NCI-H2081 treated with DMSO at 0.1 percent for 48 hours (cell line): ENCODE results near the gene VSIR.

Experiments used
- DNase-seq: peaks from one replicate; lab custom pipeline; 2025; lab: John Stamatoyannopoulos, UW

VSIR gene

DNA sequence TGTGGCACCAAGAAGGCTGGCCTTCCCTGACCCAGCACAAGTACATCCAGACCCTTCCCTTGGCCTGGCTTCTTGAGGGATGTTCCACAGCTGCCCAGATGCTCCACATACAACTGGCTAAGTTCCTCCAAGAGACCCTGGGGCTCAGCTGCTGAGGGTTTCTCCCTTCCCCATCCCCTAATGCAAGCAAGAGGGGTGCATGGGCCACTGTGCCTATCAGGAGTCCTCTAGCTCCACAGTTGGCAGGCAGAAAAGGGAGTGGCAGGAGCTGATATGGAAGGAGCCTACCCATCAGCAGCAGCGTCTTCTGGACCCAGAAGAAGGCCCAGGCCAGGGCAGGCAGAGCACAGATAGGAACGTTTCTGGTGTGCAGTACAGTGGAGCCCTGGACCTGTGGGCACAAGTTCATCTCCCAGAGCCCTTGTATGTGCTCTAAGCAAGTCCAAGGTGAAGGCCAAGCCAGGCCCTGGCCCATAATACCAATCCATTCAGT lies 26.2 kb downstream of the VSIR start:
- DNase-seq = no peak

DNA sequence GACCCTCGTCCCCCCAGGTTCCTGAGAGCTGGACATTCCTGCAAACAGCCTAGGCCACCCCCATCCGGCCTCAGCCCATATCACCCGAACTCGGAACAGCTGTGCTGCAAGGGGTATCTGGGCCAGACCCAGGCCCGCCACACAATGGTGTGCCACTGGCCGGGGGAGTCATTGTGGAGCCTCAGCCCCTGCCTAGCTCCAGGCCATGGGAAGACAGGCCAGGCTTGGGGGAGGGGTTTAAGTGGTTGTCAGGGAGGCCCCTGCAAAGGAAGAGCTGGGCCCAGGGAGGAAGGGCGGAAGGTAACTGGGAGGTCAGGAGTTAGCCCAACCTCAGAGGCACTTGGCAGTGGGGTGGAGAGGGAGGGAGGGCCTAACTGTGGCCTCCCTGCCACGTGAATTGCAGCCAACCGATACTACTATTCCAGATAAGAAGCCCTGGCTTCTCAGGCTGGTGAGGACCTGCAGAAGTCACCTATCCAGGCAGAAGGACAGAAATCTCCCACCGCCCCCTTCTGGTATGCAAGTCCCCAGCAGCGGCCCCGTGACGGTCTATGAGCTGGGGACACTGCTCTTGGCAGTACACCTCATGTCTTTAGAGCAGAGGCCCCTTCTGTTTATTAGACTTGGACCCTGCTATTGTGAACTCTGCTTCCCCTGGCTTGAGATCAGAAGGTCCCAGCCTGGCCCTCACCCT lies 26.8 kb downstream of the VSIR start:
- no peak for DNase-seq

DNA sequence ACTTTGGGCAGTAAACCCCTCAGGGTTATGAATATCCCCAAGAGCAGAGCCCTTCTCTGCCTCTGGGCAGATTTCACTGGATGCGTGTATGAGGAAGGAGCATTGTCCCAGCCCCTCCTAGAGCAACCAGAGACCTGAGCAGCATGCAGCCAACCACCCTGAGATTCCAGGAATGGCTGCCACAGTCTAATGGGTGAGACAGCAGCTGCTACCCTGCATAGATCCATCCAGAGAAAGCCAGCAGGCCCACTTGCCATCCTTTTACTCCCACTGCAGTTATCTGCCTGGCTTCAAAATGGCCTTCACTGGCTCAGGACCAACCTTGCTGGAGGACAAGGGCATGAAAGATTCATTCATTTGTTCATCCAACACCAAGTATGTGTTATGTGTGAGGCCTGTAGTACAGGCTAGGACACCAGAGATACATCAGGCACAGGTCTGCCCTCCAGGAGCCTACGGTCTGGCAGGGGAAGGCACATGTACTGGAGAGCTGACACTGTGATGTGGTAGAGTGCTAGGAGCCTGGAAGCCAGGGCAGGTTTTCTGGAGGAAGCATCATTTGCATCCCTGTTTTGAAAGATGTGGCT lies 27.6 kb downstream of the VSIR start:
- no peak for DNase-seq

DNA sequence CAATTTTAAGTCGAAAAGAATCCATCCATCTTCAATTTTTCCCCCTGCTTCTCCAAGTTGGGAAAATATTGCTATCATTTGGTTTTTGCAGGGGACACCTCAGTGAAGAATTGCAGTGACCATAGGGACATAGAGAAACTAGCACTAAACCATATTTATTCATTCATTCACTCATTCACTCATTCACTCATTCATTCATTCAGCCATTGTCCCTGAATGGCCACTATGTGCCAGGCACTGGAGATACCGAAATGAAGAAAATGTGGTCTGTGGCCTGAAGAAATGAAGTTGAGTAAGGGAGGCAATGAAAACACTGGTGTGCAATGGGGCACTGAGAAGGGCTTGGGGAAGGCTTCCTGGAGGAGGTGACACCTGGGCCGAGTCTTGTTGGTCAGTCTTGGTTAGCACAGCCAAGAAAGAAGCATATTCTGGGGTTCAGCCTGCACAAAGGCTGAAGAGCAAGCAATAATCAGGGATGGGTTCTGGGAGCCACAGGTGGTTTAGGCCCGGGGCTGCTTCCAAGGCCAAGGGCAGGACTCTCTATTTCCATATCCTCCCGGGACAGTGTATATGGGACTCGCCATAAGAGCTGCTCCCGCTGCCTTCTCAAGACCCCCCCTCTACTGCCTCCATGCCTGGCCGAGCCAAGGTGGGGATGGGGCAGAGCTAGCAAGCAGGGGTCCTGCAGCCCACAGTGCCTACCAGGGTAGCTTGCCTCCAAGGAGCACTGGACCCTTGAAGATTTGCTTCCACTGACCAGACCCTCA lies 28.2 kb downstream of the VSIR start:
- no peak for DNase-seq

DNA sequence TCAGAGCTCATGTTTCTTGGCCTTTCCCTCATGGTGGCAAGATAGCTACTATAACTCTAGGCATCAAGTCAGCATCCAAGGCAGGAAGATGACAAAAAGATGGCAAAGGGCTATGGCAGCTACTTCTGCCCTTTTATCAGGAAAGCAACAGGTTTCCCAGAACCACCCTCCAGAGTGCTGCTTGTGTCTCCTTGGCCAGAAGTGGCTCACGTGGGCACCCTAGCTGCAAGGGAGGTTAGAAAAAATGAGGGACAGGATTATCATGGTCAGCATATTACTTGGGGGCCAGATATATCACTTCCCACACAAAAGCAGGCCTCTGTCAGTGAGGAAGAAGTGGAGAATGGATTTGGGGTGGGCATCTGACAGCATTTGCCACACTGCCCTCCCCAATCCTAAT lies 29.5 kb downstream of the VSIR start:
- no peak for DNase-seq

DNA sequence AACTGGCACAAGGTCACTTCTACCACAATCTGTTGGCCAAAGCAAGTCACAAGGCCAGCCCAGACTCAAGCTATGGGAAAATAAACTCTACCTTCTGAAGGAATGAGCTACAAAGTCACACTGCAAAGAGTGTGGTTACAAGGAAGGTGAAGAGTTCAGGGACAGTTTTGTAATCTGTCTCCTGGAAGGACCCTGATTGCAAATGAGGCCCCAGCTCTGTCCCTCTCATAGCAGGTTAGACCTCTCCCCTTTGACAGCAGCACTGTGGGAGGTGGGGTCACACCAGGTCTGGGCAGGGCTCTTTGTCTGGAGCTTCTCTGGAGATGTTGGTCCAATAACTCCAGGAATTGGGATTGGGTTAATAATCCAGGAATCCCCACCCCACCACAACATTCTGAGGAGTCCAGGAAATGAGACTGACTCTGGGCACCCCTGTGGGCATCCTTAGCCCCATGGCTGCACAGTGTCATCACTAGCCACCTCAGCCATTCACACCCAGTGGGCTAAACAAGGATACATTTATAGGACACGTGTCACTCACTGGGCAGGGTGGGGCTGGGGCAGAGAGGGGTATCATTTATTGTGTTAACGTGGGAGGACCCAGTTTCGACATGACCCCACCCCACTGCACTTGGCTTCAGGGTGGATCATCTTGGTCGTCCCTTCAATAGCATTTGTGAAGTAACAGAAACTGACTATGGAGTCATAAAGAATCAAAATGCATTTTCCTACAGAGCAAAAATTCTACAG lies 30.1 kb downstream of the VSIR start:
- no peak for DNase-seq

DNA sequence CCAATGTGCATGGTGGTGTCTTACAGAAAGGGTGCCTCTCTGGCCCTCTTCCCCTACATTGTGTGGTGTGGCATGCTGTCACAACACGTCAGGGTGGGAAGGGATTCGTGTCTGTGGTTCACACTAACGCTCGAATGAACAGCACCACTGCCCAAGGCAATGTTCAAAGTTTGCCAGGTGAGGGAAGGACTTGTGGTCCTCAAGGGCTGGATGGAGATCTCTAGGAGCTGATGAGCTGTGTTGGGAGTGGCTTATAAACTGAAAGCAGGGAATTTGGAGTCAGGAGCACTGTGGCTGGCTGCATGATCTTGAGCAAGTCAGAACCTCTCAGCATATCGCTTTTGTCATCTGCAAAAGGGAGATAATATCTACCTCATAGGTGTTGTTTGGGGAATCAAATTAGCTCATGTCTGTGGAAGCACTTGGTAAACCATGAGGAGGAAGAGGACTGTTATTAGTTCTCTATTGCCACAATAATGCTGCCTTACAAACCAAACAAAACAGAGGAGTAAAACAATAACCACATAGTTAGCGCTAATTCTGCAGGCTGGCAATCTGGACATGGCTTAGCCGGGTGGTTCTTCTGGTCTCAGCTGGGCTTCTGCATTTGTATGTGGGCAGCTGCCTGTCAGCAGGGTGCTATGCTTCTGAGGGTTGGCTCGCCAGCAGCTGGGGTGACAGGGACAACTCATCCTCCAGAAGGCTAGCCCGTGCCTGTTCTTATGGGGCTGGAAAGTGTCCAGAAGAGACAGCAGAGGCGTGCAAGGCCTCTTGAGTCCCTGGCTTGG lies 30.8 kb downstream of the VSIR start:
- DNase-seq = no peak

DNA sequence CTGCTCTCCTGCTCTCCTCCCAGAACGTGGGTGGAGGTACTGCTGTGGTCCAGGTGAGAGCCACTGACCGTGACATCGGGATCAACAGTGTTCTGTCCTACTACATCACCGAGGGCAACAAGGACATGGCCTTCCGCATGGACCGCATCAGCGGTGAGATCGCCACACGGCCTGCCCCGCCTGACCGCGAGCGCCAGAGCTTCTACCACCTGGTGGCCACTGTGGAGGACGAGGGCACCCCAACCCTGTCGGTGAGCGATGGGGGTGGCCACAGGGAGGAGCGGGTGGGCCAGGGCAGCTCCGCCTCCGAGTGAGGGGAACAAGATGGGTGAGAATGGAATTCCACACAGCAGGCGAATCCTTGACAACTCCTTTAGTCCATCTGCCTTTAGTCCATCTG lies 31.6 kb downstream of the VSIR start:
- DNase-seq = no peak

DNA sequence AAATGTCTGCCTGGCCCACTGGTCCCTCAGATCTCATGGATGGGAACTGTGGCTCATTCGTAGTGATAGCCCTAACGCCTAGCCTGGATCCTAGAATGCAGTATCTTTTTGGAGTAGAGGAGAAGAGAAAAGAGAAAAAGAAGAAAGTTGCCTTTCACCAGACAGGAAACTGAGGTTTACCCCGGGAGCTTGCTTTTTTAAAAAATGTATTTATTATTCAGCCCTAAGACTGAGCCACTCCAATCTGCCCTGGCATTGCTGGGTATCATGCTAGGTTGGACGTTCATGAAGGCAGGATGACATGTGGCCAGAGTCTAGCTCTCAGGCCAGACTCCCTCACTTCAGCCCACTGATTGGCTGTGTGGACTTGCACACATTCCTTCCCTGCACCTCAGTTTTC lies 32.3 kb downstream of the VSIR start:
- DNase-seq = no peak

DNA sequence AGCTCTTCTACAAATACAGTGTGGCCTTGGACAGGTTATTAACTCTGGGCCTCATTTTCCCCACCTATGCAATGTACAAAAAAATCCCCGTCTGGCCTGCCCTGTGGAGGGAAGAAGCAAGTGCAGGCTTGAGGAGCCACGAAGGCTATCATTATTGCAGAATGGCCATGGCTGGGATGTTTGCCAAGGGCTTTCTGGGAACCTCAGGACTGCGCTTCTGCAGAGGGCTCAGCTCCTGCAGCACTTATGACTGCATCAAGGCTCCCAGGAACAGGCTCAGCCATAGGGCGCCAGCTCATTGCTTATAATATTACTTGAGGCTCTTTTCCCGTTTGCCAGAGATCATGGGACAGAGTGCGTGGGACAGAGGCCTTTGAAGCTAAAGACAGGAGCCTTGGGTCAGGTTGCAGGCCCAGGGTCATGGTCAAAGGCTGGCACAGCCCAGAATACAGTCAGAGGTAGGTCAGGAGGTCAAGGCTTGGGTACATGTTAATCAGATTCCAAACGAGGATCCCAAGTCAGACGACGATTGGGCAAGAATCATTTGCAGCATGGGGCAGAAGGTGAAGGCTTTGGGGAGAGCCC lies 33.2 kb downstream of the VSIR start:
- no peak for DNase-seq

DNA sequence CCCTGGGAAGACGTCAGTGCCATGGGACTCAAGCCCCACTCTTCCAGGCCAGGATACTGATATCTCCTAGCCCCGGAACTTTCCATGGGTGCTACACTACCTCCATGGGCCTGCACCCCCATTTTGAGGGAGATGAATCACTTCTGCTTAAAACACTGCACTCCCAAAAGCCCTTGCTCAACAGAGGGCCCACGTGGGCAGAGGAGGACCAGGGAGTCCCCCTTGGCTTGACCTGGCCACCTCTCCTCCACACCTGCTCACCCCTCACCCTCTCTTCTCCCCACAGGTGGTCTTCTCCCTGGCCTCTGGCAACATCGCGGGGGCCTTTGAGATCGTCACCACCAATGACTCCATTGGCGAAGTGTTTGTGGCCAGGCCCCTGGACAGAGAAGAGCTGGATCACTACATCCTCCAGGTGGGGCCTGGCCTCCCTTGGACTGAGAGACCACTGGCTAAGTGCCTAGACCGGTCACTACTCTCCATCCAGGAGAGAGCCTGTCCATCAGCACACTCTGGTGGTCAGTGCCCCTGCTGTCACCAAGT lies 33.9 kb downstream of the VSIR start:
- no peak for DNase-seq

DNA sequence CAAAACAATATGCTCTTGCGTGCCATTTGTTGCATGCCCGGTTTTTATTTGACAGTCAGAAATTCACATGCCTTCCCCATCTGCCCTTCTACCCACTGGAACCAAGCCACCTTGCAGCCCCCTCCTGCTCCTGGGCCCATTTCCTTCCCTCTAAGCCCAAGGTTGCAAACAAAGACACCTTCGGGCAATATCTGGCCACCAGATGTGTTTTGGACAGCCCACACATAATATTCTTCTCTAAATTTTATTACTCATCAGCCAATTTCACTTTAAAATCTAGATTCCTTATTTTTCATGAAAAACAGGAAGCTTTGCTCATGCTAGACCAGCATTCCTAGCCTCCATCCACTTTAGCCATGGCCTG lies 35.5 kb downstream of the VSIR start:
- no peak for DNase-seq

DNA sequence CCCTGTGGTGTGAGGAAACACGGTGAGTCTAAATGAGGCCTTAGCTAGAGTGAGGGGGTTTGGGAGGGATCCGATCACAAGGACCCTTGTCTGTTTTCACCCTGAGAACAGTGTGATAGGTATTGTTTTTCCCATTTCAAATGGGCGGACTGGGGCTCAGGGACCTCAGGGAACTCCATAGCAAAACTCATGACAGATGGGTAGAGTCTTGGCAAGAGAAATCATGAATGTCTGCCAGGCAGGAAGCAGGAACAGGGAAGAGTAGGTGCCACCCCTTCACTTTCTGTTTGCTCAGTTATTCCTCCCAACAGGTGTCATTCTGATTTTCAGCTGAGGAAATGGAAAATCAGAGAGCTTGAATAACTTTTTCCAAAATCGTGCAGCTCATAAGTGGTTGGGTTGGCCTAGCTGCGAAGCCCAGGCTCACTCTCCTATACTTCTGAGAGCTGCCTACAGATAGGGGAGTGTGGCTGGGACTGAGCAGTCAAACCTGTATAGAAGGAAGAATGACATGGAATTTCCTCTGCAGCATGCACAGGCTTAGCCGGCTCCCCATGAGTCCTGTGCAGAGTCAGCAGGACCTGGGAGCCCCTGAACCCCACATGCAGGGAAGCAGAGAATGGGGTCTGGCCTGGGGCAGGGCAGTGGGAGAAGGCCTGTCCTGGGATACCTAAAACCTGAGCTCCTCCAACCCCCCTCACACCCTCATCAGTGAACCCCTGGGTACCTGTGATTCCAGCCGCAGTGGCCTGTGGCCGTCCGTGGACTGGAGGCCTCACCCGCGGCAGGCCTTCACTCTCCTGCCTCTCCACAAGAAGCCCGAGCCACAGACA lies 36.1 kb downstream of the VSIR start:
- DNase-seq = no peak

DNA sequence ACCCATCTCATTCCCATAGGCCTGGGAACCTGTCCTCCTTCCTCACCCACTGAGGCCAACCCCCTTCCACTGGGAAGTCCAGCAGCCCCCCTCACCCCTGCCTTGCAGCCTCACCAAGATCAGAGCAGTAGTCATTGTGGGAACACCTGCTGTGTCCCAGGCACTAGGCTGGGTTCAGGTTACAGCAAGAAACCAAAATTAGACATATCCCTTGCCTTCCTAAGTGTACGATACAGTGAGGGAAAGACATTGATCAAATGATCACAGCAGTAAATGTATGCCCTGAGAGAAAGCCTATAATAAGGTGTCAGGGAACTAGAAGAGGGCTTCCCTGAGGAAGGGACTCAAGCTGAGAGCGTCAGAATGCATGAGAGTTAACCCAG lies 36.8 kb downstream of the VSIR start:
- DNase-seq = no peak

DNA sequence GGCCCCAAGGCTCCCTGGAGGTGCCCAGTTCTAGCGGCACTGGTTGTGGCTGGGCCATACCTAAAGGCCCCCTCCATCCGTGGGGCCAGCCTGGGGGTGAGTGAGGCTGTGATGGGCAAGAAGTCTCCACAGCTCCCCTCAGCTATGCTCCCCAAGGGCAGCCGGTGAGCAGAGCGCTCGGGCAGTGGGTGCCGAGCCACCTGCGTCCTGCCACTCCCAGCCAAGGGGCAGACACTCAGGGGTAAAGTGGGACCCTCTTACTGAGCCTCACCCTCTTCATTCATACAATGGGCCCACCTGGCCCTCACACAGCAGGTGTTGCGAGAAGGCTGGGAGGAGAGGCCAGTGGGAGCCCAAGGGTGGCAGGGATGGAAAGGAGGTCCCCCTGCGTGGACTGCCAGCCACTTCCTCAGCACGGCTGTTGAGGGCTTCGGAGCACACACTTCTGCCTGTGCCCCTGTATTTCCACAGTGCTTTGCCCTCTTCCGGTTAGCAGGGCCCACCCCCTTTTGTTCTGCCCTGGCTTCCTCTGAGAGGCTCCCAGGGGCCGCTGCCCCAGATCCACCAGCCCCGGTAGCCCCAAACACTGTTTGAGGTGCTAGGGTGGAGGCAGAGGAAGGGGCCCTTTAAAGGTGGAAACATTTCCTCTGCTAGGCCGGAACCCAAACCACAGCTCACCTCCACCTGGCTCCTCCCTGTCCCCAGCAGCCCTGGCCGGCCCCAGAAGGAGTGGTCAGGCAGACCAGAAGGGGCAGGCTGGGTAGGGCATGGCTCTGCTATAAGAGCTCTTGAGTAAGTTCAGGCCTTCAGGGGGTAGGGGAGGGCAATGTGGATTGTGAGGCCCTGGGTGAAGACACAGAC lies 37.4 kb downstream of the VSIR start:
- no peak for DNase-seq

DNA sequence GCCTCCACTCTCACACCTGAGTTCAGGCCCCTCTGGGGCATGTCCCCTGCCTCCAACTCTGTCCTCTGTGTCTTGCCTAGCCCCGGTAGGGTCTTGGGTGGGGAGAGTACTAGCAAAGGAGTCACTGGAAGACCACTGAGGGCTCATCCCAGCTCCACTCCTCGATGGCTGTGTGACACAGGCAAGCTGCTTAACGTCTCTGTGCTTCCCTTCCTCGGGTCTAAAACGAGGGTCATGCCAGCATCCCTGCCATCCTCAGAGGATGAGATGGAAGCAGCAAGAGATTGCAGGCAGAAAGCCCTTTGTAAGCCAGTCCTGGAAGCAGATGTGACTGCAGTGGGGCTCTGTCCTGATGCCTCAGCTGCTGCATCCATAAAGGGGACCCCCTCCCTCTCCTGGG lies 38.5 kb downstream of the VSIR start:
- no peak for DNase-seq

DNA sequence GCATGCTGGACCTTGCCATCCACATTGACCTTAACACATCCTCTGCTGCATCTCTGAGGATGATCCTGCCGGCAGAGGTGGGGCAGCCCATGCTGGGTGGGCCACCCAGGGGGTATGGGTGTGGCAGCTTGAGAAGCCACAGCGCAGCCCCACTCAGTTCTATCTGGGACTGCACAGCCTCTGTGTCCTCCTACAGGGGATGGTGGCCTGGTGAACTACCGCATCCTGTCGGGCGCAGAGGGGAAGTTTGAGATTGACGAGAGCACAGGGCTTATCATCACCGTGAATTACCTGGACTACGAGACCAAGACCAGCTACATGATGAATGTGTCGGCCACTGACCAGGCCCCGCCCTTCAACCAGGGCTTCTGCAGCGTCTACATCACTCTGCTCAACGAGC lies 41.5 kb downstream of the VSIR start:
- DNase-seq = no peak

DNA sequence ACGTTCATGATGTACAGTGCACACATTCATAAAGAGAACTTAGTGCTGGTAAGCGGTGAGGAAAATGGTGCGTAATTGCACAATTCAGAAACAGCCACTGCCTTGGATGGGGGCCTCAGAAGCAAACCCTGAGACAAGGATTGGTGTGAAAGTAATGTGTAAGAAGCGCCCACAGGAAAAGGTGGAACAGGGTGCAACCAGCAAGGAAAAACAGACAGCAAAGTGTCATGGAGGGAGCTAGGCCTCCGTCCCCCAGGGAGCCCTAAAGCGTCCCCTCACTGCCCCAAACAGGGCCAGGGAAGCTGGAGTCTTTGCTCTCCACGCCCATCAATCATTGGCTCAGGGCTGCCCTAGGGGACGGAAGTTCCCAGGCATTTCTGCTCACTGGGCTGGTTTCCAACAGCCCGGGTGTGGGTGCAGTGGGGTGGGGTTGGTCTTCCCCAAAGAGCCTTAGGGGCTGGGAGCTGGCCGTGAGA lies 44.1 kb downstream of the VSIR start:
- no peak for DNase-seq
